ENCODE results near the gene SGCE.

DNA sequence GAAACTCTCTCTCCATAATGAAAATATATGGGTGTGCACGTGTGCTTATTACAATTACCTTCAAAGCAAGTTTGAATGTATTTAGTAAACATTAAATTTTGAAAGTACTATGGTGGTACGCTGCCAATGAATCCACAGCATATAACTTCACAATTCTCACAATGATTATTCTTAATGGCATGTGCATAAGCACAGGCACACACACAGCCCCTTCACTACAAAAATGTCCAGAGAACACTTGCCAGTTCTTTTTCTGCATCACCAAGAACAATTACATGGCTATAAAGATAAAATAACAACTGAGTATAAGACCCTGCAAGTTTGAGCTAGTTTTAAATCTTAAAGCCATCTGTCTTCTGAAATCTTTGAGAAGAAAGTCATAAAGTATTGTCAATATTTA, 22.2 kb downstream of the SGCE start:
- TF ChIP-seq, protein P1, sequence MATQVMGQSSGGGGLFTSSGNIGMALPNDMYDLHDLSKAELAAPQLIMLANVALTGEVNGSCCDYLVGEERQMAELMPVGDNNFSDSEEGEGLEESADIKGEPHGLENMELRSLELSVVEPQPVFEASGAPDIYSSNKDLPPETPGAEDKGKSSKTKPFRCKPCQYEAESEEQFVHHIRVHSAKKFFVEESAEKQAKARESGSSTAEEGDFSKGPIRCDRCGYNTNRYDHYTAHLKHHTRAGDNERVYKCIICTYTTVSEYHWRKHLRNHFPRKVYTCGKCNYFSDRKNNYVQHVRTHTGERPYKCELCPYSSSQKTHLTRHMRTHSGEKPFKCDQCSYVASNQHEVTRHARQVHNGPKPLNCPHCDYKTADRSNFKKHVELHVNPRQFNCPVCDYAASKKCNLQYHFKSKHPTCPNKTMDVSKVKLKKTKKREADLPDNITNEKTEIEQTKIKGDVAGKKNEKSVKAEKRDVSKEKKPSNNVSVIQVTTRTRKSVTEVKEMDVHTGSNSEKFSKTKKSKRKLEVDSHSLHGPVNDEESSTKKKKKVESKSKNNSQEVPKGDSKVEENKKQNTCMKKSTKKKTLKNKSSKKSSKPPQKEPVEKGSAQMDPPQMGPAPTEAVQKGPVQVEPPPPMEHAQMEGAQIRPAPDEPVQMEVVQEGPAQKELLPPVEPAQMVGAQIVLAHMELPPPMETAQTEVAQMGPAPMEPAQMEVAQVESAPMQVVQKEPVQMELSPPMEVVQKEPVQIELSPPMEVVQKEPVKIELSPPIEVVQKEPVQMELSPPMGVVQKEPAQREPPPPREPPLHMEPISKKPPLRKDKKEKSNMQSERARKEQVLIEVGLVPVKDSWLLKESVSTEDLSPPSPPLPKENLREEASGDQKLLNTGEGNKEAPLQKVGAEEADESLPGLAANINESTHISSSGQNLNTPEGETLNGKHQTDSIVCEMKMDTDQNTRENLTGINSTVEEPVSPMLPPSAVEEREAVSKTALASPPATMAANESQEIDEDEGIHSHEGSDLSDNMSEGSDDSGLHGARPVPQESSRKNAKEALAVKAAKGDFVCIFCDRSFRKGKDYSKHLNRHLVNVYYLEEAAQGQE (IDR thresholded peaks at IDR 0.05; ENCODE audit: insufficient read depth in 1 of 2, low read depth in 2 of 2, low read length in 2 of 2), result no peak
- TF ChIP-seq SIN3A (IDR thresholded peaks at IDR 0.05; ENCODE audit: borderline replicate concordance, insufficient read depth, low read length) (no peak), POLR2AphosphoS5 (IDR thresholded peaks at IDR 0.05; ENCODE audit: low read depth, low read length) (no peak), TAF1 (IDR thresholded peaks at IDR 0.05; ENCODE audit: borderline replicate concordance, insufficient read depth, low read length) (no peak)
